GM12872 (cell line): ENCODE measurements around the gene BFSP2.

Experiments
- TF ChIP-seq, protein P1 (sequence below): IDR thresholded peaks from 3 replicates; pipeline ENCODE4 v1.5.1; 2011; ENCODE audit warnings: low read depth, mild to moderate bottlenecking, low read length, moderate library complexity; ENCODE audit not compliant: insufficient read depth

The BFSP2 gene

DNA sequence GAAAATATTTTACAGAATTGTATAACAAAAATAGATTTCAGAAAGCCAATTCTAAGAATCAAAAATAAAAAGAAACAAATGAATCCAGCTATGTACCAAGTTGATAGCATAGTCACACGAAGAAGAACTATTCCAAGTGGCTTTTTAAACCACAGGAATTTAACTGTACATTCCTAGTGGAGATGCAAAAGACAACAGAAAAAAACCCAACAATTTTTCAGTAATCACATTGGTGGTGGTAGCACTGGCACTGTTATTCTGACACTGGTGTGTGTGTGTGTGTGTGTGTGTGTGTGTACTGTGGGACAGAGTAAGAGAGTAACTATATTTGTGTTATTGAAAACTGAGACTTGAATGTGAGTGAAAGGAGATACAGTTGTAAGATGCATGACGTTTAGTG lies 9.1 kb downstream of the BFSP2 start:
- TF ChIP-seq, protein P1, sequence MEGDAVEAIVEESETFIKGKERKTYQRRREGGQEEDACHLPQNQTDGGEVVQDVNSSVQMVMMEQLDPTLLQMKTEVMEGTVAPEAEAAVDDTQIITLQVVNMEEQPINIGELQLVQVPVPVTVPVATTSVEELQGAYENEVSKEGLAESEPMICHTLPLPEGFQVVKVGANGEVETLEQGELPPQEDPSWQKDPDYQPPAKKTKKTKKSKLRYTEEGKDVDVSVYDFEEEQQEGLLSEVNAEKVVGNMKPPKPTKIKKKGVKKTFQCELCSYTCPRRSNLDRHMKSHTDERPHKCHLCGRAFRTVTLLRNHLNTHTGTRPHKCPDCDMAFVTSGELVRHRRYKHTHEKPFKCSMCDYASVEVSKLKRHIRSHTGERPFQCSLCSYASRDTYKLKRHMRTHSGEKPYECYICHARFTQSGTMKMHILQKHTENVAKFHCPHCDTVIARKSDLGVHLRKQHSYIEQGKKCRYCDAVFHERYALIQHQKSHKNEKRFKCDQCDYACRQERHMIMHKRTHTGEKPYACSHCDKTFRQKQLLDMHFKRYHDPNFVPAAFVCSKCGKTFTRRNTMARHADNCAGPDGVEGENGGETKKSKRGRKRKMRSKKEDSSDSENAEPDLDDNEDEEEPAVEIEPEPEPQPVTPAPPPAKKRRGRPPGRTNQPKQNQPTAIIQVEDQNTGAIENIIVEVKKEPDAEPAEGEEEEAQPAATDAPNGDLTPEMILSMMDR: no peak

GRCh38 chr3:133410191-133410892 lies 10.5 kb downstream of the BFSP2 start:
- TF ChIP-seq, protein P1: no peak

DNA sequence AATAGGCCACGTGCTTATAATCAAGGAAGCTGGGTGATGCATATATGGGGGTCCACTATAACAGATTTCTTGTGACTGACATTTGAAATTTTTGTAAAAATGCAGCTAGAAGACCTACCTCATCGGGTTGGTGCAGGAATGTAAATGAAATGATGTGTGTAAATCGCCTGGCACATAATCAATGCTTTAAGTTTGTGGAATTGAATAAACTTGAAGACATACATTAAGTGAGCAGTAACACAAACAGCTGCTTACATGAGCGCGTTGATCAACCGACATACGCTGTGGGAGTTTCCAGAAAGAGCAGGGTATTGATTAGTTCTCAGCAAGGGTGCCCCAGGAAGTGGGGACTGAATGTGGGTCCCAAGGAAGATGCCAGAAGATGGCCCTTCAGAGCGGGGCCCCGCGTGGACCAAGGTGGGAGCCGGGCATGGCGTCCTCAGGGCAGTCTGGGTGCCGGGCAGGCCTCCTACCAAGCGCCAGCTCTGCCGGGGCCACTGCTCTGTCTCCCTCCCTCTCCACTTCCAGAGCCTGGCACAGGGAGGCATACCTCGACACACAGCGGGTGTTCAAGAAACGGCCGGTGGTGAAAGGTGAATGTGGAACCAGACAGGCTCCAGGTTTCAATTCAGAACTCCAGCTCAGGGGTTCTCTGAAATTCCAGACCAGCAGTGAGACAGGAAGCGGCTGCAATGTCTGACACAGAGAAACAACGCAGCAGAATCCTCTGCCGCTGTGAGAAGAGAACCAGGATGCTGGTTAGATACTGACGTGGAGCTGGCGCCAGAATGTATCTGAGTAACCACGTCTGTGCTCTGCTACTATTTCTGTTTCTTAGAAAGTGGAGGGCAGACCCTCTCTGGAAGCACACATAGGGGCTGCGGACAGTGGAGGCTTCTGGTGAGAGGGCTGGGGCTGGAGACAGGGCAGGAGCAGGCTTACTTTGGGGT lies 12.6 kb downstream of the BFSP2 start:
- TF ChIP-seq, protein P1: no peak

- TF ChIP-seq, protein P1: no peak
These were observed 13.5 kb downstream of the BFSP2 start for GRCh38 chr3:133413161-133414020.

GRCh38 chr3:133414021-133414392 lies 14.2 kb downstream of the BFSP2 start:
- TF ChIP-seq, protein P1: no peak

GRCh38 chr3:133418361-133418760 lies 18.5 kb downstream of the BFSP2 start:
- TF ChIP-seq, protein P1: no peak
